IPS-NIHi7 (cell line): ENCODE data around the gene STRN.
A peak's percentile ranks its signal among the peaks of the same experiment; 100 is the strongest.
"Not testable (repeated sequence)": the region's sequence is repeated elsewhere in the genome, so short reads cannot be mapped to it uniquely, and the experiment has no call there.

ENCODE experiments used
- DNase-seq: peaks from one replicate; pipeline ENCODE4 v3.0.0; 2012; ENCODE audit warnings: mixed read lengths; ENCODE audit errors: extremely low spot score

STRN gene, protein sequence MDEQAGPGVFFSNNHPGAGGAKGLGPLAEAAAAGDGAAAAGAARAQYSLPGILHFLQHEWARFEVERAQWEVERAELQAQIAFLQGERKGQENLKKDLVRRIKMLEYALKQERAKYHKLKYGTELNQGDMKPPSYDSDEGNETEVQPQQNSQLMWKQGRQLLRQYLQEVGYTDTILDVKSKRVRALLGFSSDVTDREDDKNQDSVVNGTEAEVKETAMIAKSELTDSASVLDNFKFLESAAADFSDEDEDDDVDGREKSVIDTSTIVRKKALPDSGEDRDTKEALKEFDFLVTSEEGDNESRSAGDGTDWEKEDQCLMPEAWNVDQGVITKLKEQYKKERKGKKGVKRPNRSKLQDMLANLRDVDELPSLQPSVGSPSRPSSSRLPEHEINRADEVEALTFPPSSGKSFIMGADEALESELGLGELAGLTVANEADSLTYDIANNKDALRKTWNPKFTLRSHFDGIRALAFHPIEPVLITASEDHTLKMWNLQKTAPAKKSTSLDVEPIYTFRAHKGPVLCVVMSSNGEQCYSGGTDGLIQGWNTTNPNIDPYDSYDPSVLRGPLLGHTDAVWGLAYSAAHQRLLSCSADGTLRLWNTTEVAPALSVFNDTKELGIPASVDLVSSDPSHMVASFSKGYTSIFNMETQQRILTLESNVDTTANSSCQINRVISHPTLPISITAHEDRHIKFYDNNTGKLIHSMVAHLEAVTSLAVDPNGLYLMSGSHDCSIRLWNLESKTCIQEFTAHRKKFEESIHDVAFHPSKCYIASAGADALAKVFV

DNA sequence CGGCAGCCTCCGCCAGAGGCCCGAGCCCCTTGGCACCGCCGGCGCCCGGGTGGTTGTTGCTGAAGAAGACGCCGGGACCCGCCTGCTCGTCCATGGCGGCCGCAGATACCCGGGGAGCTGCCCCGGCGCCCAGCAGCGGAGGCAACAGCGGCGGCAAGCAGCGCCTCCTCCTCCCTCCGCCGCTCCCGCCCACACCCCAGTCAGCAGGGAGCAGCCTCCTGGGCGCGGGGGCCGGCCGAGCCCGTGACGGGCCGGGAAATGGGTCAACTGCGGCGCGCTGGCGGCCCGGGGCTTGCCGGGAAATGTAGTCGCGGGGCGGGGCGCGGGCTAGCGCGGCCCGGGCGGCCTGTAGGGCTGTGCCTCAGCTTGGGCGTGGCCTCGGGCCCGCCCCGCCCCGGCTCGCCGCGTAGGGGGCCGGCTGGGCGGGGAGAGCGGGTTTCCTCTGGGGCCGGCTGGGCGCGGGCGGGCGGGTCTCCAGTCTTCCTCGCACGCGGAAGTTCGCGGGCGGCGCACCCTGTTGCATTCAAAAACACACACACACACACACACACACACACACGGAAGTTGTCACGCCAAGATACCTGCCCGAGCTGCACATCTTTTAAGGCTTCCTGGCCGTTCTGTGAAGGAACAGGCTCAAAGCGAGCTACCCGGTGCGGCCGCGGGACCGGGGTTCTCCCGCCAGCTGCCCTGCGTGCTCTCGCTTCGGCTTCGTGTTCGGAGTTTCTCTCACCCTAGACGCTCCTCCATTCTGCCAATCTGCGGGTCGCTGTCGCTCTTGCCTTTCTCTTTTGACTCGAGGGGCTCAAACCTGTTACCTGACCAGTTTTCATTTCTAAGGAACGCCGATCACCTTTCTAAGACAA, at the start of gene STRN:
TSS of gene STRN (minus strand) at position 167 of the 866 bp plus-strand sequence. CDS start at position 94, 73 bp downstream.
- DNase-seq: peak; percentile 96

DNA sequence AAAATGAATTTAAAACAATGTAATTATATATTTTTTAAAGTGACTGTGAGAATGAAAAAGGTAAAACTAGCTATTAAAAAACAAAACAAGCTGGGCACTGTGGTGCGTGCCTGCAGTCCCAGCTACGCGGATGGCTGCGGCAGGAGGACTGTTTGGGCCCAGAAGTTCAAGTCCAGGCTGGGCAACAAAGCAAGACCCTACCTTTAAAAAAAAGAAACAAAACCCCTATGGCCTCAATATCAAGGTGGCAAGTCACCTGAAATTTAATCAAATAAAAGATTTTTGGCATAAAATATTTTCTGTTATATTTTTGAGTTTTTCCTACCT, 46.9 kb upstream of the STRN start:
- DNase-seq: no peak

DNA sequence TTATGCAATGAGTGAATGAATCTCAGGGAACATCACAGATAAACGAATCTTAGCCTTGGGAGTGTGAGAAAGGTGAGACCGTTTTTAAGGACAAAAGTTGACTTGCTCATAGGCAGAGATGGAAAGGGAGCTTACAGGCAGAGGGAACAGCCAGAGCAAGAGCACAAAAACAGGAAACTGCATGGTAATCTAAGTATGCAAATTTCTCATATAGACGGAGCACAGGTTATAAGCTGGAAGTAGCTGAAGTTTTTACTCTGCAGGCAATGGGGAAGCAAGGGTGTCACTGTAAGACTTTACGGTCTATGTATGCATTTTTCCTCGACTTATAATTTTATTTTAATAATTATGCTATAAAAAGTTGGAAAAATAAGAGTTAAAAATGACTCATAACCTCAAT, 44.8 kb upstream of the STRN start:
- no peak for DNase-seq

DNA sequence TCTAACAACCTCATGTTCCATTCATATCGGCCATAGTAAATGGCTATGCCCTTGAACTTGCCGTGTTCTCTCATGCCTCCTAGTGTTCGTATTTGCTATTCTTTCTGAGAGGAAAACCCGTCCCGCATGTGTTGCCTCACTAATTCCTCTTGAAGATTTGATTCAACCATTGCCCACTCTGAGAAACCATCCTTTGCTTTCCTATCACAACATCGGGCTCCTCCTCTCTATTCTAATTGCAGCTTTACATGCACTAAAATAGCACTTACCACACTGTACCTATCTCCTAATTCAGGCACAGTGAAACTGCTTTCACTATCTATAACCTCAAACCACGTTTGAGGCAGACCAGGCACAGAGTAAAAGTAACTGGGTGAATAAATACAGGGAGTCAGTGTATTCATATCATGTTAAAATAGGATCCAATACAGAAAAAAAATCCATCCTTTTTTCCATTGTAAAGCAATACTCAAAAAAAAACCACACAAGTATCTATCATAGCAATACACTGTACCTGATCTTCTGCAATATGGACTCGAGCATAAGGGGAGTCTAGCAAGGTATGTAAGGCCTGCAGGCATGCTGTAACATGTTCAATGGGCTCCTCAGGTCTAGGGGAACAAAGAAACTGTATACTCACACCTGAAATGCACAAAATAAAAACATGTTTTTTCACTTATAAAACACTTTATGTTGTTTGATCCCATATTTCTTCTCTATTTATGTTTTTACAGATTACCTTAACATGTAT, 39.0 kb upstream of the STRN start:
- peak; percentile 25 for DNase-seq

DNA sequence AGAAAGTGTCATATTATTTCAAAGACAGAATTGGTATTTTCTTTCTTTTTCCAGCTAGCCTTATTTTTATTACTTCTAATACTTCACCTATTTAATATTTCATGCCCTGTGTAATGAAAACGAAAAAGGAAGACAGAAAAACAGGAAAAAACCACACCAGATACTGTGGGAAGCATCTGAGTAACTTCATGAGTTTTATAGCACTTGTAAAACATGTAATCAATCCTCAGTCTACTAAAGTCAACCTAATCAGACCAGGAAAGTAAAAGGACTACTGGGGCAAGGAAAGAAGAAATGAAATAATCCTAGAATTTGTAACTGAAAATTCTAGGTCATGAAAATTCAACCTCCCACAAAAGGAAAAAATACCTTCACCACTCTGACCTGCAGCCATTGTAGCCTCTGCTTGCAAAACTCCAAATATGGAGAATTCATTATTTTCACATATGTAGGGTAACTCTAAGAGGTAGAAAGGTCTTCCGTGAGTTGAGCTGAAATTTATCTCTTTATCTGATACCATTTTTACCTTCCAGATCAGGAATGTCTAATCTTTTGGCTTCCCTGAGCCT, 34.7 kb upstream of the STRN start:
- DNase-seq: no peak

DNA sequence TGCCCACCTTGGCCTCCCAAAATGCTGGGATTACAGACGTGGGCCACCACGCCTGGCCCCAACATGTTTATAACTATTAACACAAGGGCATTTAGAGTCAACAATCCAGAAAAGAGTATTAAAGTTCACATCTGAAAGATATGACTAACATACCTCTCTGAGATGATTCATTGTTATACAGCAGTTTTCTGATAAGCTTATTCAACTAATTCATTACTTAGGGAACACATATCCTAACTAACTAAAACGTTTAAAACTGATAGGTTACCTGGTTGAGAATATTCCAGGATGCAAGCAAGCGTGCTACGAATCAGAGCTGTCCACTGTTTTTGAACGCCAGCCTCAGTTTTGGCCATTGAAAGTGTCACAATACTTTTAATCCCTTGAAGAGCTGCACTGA, 34.0 kb upstream of the STRN start:
- no peak for DNase-seq

DNA sequence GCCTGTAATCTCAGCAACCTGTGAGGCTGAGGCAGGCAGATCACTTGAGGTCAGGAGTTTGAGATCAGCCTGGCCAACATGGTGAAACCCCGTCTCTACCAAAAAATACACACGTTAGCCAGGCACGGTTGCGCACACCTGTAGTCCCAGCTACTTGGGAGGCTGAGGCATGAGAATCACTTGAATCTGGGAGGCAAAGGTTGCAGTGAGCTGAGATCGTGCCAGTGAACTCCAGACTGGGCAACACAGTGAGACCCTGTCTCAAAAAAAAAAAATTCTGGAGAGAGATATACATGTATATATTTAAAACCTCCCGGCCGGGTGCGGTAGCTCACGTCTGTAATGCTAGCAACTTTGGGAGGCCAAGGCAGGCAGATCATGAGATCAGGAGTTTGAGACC, 33.1 kb upstream of the STRN start:
- not testable (repeated sequence) for DNase-seq

DNA sequence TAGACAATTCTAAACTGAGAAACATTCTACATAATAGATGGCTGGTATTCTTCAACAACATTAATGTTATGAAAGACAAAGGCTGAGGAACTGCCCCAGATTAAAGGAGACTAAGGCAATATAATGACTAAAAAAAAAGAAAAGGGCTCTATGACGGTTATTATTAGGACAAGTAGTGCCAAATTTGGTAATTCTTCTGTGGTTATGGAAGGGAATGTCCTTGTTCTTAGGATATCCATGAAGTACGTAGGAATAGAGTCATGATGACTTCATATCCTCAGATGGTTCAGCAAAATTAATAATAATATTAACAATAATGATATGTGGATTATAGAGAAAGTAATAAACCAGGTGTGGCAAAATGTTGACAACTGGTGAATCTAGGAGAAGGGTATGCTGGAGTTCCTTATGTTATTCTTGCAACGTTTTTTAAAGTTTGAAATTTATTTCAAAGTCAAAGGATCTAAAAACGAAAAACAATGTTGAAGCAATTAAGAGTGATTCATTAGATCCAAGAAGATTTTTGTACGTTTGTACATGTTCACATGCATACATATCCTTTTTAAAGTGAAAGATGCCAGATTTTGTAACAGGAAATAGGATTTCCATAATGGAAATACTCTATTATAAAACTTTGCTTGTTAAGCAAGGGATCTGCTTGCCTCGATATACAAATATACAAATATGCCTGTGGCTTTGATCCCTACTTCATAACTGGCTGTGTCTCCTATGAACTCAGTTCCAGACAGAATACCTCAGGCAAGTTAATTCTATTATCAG, 27.7 kb upstream of the STRN start:
- DNase-seq: no peak

DNA sequence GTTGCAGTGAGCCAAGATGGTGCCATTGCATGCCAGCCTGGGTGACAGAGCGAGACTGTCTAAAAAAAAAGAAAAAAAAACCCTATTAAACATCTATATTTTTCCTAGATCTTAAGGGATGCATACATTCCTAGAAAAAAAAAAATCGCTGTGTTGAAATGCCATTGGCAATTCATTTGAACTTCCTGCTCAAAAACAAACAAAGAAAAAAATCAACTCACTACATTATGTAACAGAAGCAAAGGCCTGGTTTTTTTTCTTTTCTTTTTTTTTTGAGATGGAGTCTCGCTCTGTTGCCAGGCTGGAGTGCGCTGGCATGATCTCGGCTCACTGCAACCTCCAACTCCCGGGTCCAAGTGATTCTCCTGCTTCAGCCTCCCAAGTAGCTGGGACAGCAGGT, 21.7 kb upstream of the STRN start:
- no peak for DNase-seq

DNA sequence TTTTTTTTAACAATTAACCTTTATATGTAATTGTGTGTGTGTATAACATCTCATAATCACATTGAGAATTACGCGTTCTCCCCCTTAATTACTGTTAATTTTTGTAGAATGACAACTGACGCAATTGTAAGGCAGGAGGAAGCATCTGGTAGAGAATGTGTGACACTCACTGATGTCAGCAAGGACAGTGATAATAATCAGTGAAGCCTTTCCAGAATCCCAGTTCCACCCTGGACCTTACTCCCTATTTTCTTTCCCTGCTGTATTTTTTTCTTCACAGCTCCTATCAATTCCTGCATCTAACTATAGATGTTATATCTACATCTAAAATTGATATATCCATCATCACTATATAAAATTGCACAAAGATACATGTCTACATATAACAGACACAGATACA, 16.1 kb upstream of the STRN start:
- DNase-seq: no peak

DNA sequence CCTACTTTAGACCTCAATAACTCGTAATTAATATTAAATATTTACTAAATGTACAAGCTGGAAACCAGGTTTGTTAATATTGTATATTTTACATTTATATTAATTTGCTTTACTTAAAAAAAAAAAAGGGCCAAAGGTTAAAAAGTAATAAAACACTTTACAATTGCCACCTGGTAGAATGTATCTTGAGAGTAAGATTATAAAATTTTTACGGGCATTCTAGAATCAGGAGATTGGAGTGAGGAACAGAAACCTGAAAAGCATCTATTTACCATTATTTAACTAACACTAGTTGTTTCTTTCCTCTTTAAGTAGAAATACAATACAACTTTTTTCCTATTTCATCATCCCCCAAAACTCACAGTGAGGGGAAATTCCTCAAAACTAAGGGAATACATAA, 15.6 kb upstream of the STRN start:
- DNase-seq: no peak

DNA sequence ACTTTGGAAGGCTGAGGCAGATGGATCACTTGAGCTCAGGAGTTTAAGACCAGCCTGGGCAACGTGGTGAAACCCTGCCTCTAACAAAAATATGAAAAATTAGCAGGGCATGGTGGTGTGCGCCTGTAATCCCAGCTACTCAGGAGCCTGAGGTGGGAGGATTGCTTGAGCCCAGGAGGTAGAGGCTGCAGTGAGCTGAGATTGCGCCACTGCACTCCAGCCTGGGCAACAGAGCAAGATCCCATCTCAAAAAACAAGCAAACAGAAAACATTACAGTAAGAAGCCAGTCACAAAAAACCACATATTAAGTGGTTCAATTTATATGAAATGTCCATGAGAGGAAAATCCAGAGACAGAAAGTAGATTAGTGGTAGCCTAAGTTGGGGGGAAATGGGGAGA, 12.7 kb upstream of the STRN start:
- not testable (repeated sequence) for DNase-seq

DNA sequence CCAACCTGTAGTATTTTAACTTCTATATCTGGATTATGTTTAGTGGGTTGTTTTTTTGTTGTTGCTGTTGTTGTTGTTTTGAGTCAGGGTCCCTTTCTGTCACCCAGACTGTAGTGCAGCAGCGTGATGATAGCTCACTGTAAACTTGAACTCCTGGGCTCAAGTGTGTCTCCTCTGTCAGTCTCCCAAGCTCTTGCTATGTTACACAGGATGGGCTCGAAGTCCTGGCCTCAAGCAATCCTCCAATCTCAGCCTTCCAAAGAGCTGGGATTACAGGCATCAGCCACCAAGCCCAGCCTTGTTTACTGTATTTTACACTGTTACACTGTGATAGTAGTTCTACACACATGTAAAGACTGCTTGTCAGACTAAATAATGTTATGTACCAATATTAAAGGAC, 9.7 kb upstream of the STRN start:
- DNase-seq: no peak

DNA sequence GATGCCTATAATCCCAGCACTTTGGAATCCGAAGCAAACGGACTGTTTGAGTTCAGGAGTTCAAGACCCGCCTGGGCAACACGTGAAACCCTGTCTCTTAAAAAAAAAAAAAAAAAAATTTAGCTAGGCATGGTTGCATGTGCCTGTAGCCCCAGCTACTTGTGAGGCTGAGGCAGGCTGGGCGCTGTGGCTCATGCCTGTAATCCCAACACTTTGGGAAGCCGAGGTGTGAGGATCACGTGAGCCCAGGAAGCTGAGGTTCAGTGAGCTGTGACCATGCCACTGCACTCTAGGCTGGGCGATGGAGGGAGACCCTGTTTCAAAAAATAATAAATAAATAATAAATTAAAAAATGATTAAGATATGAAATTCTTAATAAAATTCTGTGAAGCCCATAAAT, 9.0 kb upstream of the STRN start:
- DNase-seq: no peak

DNA sequence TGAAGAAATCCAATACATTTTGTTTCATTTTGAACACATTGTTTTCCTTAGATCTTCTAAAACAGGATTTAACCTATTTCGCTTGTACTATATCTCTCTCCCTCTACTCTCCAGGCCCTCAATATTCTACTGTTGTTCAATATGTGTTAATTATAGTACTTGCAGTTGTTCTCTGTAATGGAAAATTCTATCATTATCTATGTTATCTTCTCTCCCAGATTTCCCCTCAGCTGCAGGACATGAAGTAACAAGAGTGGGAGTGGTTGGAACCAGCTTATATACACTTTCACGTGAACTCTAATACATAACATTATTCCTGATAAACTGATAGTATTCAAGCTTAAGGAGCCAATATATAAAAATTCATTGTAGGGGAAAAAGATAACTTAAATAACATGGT, 7.0 kb upstream of the STRN start:
- DNase-seq: no peak

DNA sequence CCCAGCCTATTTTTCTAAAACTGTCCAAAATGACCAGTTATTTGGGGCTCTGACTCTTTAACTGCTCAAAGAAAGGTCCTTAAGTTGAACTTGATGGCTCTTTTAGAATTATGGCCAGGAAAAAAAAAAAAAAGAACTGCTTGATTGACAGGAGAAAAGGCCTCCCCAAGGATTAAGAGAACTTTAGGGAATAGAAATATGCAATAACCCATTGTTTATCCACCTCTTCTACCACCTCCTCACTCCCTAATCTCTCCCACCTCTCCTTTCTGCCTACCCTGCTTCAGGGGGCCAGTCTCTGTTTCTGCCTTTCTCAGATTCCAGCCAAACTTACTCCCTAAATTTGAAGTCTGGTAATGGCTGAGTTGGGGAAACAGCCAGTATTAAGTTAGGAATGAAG, 5.7 kb upstream of the STRN start:
- DNase-seq: no peak

DNA sequence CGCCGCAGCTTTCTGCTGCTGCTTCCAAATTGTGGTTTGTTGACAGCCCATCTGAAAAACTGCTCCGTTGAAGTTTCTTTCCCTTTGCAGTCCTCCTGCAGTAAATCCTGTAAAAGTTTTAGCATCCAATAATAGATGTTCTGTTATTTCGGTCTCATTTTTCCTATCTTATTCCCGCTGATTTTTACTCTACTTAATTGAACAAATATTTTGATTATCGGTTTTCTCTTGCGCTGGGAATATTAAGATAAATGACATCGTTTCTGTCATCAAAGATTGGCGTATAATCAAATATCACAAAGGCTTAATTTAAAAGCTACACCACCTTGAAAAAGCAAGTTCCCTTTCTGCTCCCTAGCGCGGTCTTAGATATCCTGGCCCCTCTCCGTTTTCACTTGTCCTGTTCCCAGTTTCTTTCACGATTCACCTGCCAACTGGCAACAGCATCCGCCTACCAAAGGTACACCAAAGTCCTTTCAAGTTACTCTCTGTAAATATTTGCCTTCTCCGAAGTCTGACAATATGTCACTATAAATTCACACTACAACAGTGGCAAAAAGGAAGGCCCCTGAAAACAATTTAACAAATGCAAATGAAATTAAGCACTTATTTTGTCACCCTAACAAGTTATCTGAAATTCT, 1.0 kb upstream of the STRN start:
- DNase-seq: no peak

DNA sequence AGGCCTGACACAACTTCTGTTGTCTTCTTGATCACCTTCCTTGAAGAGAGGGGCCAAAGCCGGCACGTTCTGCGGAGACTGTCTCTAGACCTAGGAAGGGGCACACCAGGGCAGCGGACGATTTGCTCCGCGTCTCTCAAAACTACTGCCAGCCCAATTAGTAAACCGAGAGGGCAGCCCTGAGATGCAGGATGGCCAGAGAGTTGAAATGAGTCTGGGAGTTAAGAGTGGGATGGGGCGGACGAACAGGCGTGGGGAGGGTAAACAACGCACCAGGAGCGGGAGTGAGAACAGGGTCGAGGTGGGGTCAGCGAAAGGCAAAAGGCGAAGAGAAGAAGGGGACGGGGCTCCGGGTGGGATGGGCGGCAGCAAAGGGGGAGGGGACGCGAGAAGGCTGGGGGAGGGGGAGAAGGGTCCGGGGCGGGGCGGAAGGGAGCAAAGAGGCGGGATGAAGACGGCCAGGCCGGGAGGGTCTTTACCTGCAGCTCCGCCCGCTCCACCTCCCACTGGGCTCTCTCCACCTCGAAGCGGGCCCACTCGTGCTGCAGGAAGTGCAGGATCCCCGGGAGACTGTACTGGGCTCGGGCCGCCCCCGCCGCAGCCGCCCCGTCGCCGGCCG, 476 bp downstream of the STRN start:
- DNase-seq: peak; percentile 86

DNA sequence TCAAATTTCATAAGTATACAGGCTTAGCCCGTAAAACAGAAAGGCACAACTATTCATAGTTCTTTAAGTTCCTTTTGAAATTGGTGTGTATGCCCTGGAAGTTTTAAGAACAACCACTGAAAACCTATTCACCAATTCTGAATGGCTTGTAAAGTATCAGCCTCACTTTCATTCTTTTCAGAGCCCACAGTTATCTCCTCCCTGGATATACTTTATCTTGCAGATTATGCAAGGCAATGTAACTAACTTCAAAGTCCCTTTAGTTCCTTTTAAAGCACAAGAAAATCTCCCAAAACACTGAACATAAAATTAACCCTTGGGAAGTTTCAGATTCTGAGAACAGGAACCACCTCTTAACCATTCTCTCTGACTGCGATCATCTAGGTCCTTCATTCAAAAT, 1.1 kb downstream of the STRN start:
- DNase-seq: no peak
